WTC11 (cell line): ENCODE data around the gene TBX10.

ENCODE experiments used
- ATF2 ChIP-seq: sonication (generic); formaldehyde crosslinking; IDR thresholded peaks from 2 replicates; pipeline ENCODE4 v1.8.1; 2022; ENCODE audit warnings: low read depth, missing genetic modification reagents, borderline replicate concordance
- CBFB ChIP-seq: sonication (generic); formaldehyde crosslinking; IDR thresholded peaks from 2 replicates; pipeline ENCODE4 v1.8.1; 2022; ENCODE audit warnings: mild to moderate bottlenecking, low read depth, missing genetic modification reagents
- CTCF ChIP-seq: fragments of 200-600 bp; IDR thresholded peaks from 2 replicates; pipeline ENCODE4 v1.8.0; 2022; ENCODE audit warnings: antibody characterized with exemption
- MAX ChIP-seq: sonication (generic); formaldehyde crosslinking; IDR thresholded peaks from 2 replicates; pipeline ENCODE4 v1.8.0; 2022; ENCODE audit warnings: mild to moderate bottlenecking, missing genetic modification reagents
- TEAD4 ChIP-seq: sonication (generic); formaldehyde crosslinking; IDR thresholded peaks from 2 replicates; pipeline ENCODE4 v1.8.0; 2022; ENCODE audit warnings: mild to moderate bottlenecking, missing genetic modification reagents
- ZBTB43 ChIP-seq: sonication (generic); formaldehyde crosslinking; IDR thresholded peaks from 2 replicates; pipeline ENCODE4 v1.8.1; 2023; ENCODE audit warnings: mild to moderate bottlenecking, missing genetic modification reagents
- ZNF281 ChIP-seq: sonication (generic); formaldehyde crosslinking; IDR thresholded peaks from 2 replicates; pipeline ENCODE4 v1.8.0; 2023; ENCODE audit warnings: mild to moderate bottlenecking, missing genetic modification reagents
- ZNF425 ChIP-seq: fragments of 250-450 bp; sonication (Bioruptor Pico); conservative IDR thresholded peaks from 2 replicates; pipeline ENCODE4 v1.9.0; 2021; ENCODE audit warnings: mild to moderate bottlenecking
- ZNF532 ChIP-seq: fragments of 250-450 bp; sonication (Bioruptor Pico); IDR thresholded peaks from 2 replicates; pipeline ENCODE4 v1.9.0; 2021; ENCODE audit warnings: mild to moderate bottlenecking, borderline replicate concordance

- TF ChIP-seq CTCF: no peak
- no peak for TF ChIP-seq CBFB (CRISPR knock-in tag)
- TF ChIP-seq ATF2 (CRISPR knock-in tag): no peak
- TF ChIP-seq ZNF532 (CRISPR knock-in tag): no peak
- TF ChIP-seq TEAD4 (CRISPR knock-in tag): no peak
- no peak for TF ChIP-seq ZNF281 (CRISPR knock-in tag)
- no peak for TF ChIP-seq MAX (CRISPR knock-in tag)
- TF ChIP-seq ZBTB43 (CRISPR knock-in tag): no peak
- TF ChIP-seq ZNF425 (CRISPR knock-in tag): no peak
These were observed 24.6 kb upstream of the TBX10 start for GRCh38 chr11:67664213-67664585.
